Jurkat, Clone E6-1 (cell line): Measurements from ENCODE around the gene RFPL3. TPM values are rescaled to one million over a fixed set of nuclear protein-coding genes. Genes with fewer than 3 reads are reported as not detected.
"Not testable (repeated sequence)": the region's sequence is repeated elsewhere in the genome, so short reads cannot be mapped to it uniquely, and the experiment has no call there.

ENCODE experiments used
- DNase-seq: peaks from one replicate; pipeline ENCODE4 v3.0.0-alpha.2; 2011; ENCODE audit warnings: low read depth, low spot score
- H3K4me3 ChIP-seq: 2 replicates; pipeline ENCODE4 v1.5.1; 2011; ENCODE audit warnings: mild to moderate bottlenecking, low read length, control low read depth, moderate library complexity
- polyA plus RNA-seq: library from polyadenylated mRNA; unstranded; fragments of >200 nt; gene quantifications from one replicate; pipeline ENCODE4 v1.2.1, GENCODE V29; 2012; ENCODE audit warnings: missing spikeins; ENCODE audit not compliant: insufficient read length, insufficient read depth

Gene RFPL3
- not detected for polyA plus RNA-seq

DNA sequence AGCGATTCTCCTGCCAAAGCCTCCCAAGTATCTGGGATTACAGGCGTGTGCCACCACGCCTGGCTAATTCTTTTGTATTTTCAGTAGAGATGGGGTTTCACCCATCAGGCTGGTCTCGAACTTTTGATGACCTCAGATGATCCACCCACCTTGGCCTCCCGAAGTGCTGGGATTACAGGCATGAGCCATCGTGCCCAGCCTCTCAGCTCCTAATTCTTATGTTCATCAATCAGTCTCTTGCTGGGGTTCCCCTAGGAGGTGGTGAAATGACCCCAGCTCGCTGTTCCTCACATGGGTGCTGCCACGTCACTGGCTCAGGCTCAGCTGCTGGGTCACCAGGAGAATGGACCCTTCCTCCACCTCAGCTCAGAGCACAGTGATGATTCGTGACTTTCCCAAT, at the start of gene RFPL3:
Gene RFPL3, plus strand, starts transcription at position 301 of the 400 bp plus-strand sequence. CDS start 205 bp downstream, outside the sequence.
- DNase-seq, H3K4me3 ChIP-seq: not testable (repeated sequence)

GRCh38 chr22:32308191-32308590, 49.5 kb upstream of the RFPL3 start:
- no peak for DNase-seq
- H3K4me3 ChIP-seq = no peak overlapping the region

- DNase-seq = no peak
- H3K4me3 ChIP-seq = no peak overlapping the region
Measured at GRCh38 chr22:32308934-32309333, 48.7 kb upstream of the RFPL3 start.

DNA sequence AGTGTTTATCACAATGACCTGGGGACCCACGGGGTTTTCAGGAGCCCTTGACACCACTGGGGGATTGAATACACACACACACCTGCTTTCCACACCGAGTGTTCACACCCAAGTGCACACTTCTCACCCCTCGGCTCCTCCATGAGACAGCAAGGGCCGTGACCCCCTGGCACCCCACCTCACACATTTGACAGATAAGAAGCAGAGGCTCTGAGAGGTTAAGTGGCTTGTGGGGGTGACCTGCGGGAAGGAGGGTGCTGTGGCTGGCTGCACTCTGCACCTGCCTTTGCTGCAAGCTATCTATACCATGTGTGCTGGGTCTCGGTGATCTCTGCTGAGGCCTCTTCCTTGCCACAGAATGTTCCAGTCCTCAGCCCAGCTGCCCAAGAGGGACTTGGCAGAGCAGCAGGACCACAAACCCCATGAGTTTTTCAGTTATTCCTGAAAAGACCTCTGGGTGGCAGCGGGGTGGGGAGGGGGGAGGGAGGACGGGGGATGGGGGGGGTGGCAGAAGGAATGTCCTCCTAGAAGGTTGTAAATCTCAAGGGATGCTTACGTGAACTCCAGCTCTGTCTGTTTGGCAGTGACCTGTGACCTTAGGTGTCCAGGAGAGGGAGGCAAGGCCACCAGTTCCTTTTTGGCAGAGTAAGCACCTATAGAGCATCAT, 47.9 kb upstream of the RFPL3 start:
- H3K4me3 ChIP-seq = no peak overlapping the region
- no peak for DNase-seq

- H3K4me3 ChIP-seq = no peak overlapping the region
- DNase-seq = no peak
Measured at GRCh38 chr22:32310777-32311176, 46.9 kb upstream of the RFPL3 start.

DNA sequence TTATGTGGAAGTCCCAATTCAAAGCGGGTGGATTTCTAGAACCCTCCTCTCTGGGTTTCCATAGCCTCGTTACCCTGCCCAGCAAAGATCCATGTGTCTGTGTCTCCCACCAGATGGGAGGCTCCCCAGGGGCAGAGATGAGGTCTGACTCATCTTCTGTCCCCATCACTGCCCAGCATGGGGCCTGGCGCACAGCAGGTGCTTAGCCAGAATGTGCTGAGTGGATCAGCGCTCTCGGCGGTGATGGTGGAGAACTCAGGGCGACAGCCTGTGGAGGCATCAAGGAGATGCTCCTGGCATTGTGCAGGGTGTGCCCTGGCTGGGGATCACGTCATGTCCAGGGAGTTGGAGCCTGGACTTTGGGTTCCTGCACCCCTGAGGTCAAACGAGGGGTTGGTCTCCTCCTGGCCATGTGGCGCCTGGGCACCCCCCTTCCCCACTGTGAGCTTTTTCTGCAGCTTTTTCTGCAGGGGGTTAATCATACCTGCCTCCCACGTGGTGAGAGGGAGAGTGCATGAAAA, 46.1 kb upstream of the RFPL3 start:
- no peak for DNase-seq
- no peak overlapping the region for H3K4me3 ChIP-seq

DNA sequence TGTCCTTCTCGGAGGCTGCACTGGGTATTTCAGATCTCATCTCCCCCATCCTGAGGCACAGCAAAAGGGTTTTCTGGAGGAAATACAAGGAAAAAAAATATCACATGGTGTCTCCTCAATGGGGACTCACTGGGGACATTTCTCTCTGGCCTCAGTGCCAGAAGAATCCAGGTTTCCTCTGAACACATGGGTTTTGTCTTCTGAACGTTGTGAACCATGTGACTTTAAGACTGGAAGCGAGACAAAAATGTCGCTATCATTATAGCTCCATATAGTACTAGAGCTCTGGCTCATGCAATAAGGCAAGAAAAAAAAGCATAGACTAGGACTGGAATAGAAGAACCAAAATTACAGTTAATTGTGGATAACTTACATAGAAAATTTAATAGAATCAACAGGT, 44.9 kb upstream of the RFPL3 start:
- no peak for DNase-seq
- H3K4me3 ChIP-seq = no peak overlapping the region

- DNase-seq = no peak
- no peak overlapping the region for H3K4me3 ChIP-seq
Measured at GRCh38 chr22:32313532-32313931, 44.1 kb upstream of the RFPL3 start.

DNA sequence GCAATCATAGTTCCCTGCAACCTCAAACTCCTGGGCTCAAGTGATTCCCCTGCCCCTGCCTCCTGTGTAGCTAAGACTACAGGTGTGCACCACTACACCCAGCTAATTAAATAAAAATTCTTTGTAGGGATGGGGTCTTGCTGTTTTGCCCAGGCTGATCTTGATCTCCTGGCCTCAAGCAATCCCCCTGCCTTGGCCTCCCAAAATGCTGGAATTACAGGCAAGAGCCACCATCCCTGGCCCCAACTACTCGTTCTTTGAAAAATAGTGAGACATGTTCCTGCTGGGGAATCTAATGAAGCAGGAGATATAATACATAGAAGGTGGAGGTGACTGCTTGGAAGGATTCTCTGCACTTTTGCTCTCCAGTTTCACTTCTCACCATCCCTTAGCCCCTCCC, 40.1 kb upstream of the RFPL3 start:
- DNase-seq = no peak

DNA sequence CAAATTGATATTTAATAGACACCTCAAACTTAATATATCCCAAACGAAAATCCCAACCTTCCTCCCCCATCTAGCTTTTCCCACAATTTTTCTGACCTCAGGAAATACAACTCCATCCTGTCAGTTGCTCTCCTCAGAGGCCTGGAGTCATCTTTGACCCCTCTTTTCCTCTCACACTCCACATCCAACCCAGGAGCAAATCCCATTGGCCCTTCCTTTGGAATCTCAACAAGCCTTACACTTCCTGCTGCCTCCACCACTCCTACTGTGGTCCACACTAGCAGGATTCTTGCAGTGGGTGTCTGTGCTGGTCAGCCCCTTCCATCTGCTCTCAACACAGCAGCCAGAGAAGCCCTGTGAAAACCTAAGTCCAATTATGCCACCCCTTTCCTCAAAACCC, 39.3 kb upstream of the RFPL3 start:
- no peak overlapping the region for H3K4me3 ChIP-seq
- DNase-seq = no peak

More for the DNA sequence above, 40.1 kb upstream of the RFPL3 start:
- H3K4me3 ChIP-seq = no peak overlapping the region

DNA sequence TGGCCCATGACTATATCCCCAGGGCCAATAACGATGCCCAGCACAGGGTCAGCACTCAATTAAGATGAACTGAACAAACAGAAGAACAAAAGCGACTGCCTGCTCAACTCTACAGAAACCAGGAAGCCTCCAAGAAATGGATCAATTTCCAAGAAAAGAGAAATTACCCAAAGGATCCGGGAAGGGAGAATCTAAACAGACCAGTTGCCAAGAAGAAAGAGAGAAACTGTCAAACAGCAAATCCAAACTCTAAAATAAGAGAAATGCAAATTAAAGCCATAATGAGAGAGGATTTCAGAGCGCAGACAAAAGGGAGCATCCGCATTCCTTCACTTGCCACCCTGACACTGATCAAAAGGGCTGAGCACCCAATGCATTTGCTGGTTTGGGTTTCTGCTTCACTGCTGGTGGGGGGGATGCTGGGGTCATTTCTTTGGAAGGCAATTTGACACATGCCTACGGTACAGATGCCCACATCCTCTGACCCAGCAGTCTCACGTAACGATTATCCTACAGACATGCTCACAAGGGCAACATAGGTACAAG, 37.7 kb upstream of the RFPL3 start:
- H3K4me3 ChIP-seq = no peak overlapping the region
- no peak for DNase-seq

GRCh38 chr22:32322986-32323385, 34.7 kb upstream of the RFPL3 start:
- DNase-seq = no peak
- no peak overlapping the region for H3K4me3 ChIP-seq

DNA sequence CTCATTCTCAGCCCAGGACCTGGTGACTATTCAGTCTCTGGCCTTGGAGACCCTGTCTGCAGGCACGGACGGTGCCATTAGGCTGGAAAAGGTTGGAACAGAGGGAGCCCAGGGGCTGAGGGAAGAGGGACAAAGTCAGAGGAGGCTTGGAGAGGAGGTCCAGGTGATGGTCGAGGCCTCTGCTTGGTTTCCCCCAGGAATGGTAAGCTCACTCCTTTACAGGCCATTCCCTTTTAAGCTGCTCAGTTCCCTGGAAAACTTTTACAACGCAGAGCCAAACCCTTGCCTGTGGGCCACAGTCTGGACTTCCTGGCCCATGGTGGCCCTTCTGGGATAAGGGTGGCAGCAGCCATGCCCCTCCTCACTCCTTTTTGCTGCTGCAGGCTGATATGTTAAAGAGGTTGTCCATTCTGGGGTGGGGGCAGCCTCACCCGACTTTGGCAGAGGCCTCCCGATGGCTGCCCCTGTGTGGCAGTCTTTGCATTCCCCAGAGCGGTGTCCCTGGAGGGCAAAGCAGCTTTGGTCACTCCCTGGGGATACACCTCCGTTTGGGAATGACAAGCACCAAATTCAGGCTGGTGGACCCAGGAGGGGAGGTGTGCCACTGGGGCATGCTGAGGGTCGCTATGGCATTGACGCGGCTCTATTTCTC, 34.0 kb upstream of the RFPL3 start:
- no peak overlapping the region for H3K4me3 ChIP-seq
- DNase-seq = no peak

DNA sequence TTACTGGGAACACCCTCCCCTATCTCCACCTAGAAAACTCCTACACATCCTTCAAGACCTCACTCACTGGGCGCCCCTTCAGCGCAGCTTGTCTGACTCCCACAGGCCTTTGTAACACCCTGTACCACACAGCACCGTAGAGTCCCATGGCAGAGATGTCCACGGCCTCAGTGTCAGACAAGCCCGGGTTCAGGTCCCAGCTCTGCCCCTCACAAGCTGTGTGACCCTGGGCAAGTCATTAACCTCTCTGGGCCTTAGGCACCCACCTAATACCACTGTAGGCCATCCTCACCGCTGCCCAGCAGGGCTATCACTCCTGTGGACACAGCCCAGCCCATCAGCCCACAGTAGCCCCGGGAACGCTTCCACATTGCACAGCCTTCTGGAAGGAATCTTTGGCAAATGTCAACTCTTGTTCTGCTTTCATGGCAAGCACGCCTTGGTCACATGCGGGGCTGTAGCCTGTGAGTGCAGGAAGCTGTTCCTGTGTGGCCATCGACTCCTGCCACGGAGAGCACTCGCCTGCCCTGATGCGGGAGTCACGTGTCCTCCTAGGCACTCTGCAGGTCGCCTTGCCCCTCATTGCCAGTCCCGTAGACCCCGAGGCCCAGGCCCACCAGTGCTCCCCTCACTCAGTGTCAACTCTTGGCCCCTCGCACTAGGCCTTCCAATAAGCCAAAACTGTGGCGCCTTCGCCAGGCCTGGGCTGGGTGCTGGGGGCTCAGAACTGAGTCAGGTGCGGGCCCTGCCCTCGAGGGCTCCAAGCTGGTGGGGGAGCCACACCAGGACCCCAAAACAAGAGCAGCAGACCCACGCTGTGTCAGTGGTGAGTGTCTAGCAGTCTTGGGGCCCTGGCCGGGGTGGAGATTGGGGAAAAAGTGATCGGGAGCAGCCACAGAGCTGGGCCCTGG, 32.9 kb upstream of the RFPL3 start:
- H3K4me3 ChIP-seq = no peak overlapping the region
- no peak for DNase-seq

DNA sequence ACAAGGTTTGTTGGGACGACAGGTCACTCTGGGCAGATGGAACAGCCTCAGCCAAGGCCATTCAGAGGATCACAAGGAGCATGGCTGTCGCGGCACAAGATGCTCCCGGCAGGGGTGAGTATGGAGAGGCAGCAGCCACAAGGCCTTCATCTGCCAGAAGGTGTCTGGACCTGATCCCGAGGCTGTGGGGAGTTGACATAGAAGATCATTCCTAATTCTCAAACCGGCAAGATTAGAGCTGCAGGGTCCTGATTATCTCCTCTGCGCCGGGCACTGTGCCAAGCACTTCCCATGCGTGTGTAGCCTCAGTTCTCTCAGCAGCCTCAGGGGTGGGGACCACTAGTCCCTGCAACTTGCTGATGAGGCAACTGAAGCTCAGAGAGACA, 32.3 kb upstream of the RFPL3 start:
- no peak overlapping the region for H3K4me3 ChIP-seq
- no peak for DNase-seq

DNA sequence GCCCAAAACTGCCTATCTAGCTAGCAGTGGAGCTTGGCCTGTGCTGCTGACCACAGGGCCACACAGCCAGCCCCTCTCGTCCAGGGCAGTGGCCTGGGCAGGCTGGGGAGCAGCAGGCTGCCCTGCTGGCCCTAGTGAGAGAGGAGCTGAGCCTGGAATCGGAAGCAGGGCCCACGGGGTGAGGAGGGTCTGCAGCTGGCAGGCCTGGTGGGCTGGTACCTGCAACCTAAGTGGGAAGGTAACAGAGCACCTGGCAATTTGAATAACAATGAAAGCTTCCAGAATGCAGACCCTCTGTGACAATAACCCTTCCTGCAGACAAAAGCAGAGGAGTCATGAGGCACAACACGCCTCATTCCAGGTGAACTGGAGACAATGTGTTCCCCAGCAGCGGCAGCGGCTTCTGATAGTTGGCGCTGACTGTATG, 31.8 kb upstream of the RFPL3 start:
- no peak for DNase-seq
- H3K4me3 ChIP-seq = no peak overlapping the region

GRCh38 chr22:32326647-32327046, 31.0 kb upstream of the RFPL3 start:
- DNase-seq = no peak
- no peak overlapping the region for H3K4me3 ChIP-seq

DNA sequence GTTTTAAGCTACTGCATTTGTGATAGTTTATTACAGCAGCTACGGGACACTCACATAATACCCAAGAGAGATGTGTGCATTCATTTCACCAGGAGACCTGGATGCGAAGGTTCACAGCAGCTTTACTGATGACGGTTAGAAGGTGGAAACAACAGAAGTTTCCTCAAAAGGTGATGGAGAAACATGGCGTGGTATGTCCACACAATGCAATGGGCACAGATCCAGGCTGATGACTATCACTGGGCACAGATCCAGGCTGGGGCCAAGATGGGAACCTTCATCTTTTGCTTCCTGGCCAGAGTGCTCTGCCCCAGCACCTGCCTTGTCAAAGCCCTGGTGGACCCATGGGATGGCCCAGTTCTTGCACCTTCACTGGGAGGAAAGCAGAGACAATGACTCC, 30.6 kb upstream of the RFPL3 start:
- no peak for DNase-seq
- no peak overlapping the region for H3K4me3 ChIP-seq

DNA sequence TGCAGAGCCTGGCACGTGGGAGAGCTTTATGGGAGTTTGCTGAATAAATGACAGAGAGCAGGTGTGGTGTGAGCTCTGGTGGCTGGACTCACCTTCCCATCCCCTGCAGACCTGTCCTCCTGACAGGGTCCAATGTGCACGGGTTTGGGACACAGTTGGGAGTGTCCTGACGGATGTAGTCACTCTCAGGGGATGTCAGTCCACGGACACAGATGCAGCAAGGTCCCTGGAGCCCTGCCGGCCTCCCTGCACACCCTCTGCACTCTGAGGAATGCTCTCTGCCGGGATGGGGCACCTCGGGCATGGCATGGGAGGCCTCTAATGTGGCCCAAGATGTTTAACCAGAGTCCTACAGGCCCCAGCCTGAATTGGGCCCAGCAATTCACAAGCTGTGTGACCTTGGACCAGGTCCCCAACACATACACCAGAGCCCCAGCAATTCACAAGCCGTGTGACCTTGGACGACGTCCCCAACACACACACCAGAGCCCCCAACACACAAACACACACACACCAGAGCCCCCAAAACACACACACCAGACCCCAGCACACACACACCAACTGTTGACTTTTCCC, 30.0 kb upstream of the RFPL3 start:
- no peak for DNase-seq
- no peak overlapping the region for H3K4me3 ChIP-seq
